Smooth muscle cell (in vitro differentiated cells): ENCODE measurements around the gene LRP5. TPM values are rescaled to one million over a fixed set of nuclear protein-coding genes. Genes with fewer than 3 reads are reported as not detected.

Experiments
- DNase-seq: peaks from one replicate; lab custom pipeline; 2025; ENCODE audit not compliant: unreplicated experiment; lab: John Stamatoyannopoulos, UW
- H2AFZ ChIP-seq: fragments of 200-600 bp; sonication (generic); 2 replicates; pipeline ENCODE4 v1.6.0; 2016; ENCODE audit warnings: antibody characterized with exemption, low read depth, mild to moderate bottlenecking
- H3F3A ChIP-seq: fragments of 200-600 bp; sonication (generic); 2 replicates; pipeline ENCODE4 v1.6.0; 2017; ENCODE audit warnings: antibody characterized with exemption, low read depth
- H3K27ac ChIP-seq: fragments of 200-600 bp; sonication (generic); 2 replicates; pipeline ENCODE4 v1.5.1; 2016; ENCODE audit warnings: low read depth, mild to moderate bottlenecking
- H3K27me3 ChIP-seq: fragments of 200-600 bp; sonication (generic); 2 replicates; pipeline ENCODE4 v1.6.1; 2016; ENCODE audit warnings: low read depth, mild to moderate bottlenecking
- H3K36me3 ChIP-seq: fragments of 200-600 bp; sonication (generic); 2 replicates; pipeline ENCODE4 v1.5.1; 2016; ENCODE audit warnings: low read depth
- H3K4me1 ChIP-seq: fragments of 200-600 bp; sonication (generic); 2 replicates; pipeline ENCODE4 v1.5.1; 2016; ENCODE audit warnings: low read depth
- H3K4me2 ChIP-seq: fragments of 200-600 bp; sonication (generic); 2 replicates; pipeline ENCODE4 v1.6.0; 2016; ENCODE audit warnings: mild to moderate bottlenecking
- H3K4me3 ChIP-seq: fragments of 200-600 bp; sonication (generic); 2 replicates; pipeline ENCODE4 v1.5.1; 2016; ENCODE audit warnings: mild to moderate bottlenecking
- H3K79me2 ChIP-seq: fragments of 200-600 bp; sonication (generic); 2 replicates; pipeline ENCODE4 v1.6.0; 2016; ENCODE audit warnings: low read depth, mild to moderate bottlenecking
- H3K9ac ChIP-seq: fragments of 200-600 bp; sonication (generic); 2 replicates; pipeline ENCODE4 v1.6.0; 2016; ENCODE audit warnings: low read depth
- H3K9me3 ChIP-seq: fragments of 200-600 bp; sonication (generic); replicated peaks from 2 replicates; pipeline ENCODE4 v1.5.1; 2016; ENCODE audit warnings: low read depth
- H4K20me1 ChIP-seq: fragments of 200-600 bp; sonication (generic); 2 replicates; pipeline ENCODE4 v1.6.0; 2016; ENCODE audit warnings: low read depth
- WGBS: methylation state at CpG from one replicate; pipeline ENCODE4 v1.1.7; 2016; ENCODE audit warnings: low lambda C conversion rate; 5-methylcytosine and 5-hydroxymethylcytosine counted together
- polyA plus RNA-seq: library from polyadenylated mRNA; unstranded; fragments of >200 nt; fragmentation: Nextera tagmentation; extraction: Ambion mirVana; gene quantifications from 2 replicates; pipeline ENCODE4 v1.2.1, GENCODE V29; 2016
- total RNA-seq: library from RNA; depleted of rRNA; stranded (reverse); fragments of >200 nt; gene quantifications from 2 replicates; pipeline ENCODE4 v1.2.3, GENCODE V29; 2014
- TF ChIP-seq, protein P1 (sequence below): fragments of 200-600 bp; sonication (generic); IDR thresholded peaks from 2 replicates; pipeline ENCODE4 v1.5.1; 2017; ENCODE audit warnings: borderline replicate concordance, mild to moderate bottlenecking, antibody characterized with exemption; ENCODE audit not compliant: insufficient read depth, poor library complexity, severe bottlenecking

Gene LRP5
- total and polyA plus RNA-seq, 2 experiments from 2014 or later: 16.1 to 26.6 TPM

GRCh38 chr11:68357568-68357967 lies 45.2 kb downstream of the LRP5 start:
- DNase-seq: no peak
- H3K4me2 ChIP-seq: no peak overlapping the region
- H3K4me1 ChIP-seq: peaks cover 9% of the 10 kb centered on the region
- H3K4me3 ChIP-seq: no peak overlapping the region
- no peaks in the 10 kb centered on the region for H3K9me3 ChIP-seq
- no peaks in the 10 kb centered on the region for H4K20me1 ChIP-seq
- TF ChIP-seq, protein P1, sequence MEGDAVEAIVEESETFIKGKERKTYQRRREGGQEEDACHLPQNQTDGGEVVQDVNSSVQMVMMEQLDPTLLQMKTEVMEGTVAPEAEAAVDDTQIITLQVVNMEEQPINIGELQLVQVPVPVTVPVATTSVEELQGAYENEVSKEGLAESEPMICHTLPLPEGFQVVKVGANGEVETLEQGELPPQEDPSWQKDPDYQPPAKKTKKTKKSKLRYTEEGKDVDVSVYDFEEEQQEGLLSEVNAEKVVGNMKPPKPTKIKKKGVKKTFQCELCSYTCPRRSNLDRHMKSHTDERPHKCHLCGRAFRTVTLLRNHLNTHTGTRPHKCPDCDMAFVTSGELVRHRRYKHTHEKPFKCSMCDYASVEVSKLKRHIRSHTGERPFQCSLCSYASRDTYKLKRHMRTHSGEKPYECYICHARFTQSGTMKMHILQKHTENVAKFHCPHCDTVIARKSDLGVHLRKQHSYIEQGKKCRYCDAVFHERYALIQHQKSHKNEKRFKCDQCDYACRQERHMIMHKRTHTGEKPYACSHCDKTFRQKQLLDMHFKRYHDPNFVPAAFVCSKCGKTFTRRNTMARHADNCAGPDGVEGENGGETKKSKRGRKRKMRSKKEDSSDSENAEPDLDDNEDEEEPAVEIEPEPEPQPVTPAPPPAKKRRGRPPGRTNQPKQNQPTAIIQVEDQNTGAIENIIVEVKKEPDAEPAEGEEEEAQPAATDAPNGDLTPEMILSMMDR: no peak
- no peak overlapping the region for H3K9ac ChIP-seq
- peaks cover 12% of the 10 kb centered on the region for H3F3A ChIP-seq
- H2AFZ ChIP-seq: no peak overlapping the region
- H3K27me3 ChIP-seq: no peaks in the 10 kb centered on the region
- no peaks in the 10 kb centered on the region for H3K79me2 ChIP-seq
- H3K36me3 ChIP-seq: no peaks in the 10 kb centered on the region
- no peak overlapping the region for H3K27ac ChIP-seq
- 96% methylated on average over 14 of the region's 14 CpGs for WGBS

DNA sequence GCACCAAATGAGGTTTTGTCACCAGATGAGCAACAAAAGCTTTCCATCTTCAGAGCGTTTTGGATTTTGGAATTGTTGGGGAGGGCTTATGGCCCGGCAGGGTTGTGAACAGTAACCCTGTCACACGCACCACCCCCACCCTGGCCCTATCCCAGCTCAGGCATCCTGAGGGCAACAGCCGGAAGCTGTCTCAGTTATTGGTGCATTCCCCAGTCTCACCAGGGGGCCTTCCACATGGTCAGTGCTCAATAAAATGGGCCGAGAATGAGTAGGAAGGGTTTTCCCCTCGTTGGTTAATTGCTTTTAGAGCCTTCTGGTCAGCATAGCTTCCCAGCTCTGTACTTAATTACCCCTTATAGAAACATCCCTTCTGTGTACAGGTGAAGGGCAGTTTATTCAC lies 46.0 kb downstream of the LRP5 start:
- Histone ChIP-seq H3K4me3 (no peak overlapping the region), H3K9me3 (no peaks in the 10 kb centered on the region), H3F3A (peaks cover 5% of the 10 kb centered on the region), H3K27me3 (no peaks in the 10 kb centered on the region), H2AFZ (no peak overlapping the region), H3K27ac (no peak overlapping the region), H3K36me3 (no peaks in the 10 kb centered on the region), H4K20me1 (no peaks in the 10 kb centered on the region), H3K4me2 (no peak overlapping the region), H3K4me1 (peaks cover 6% of the 10 kb centered on the region), H3K79me2 (no peaks in the 10 kb centered on the region), H3K9ac (no peak overlapping the region)
- TF ChIP-seq, protein P1: no peak
- 83% methylated on average over 6 of the region's 6 CpGs for WGBS
- DNase-seq: no peak

DNA sequence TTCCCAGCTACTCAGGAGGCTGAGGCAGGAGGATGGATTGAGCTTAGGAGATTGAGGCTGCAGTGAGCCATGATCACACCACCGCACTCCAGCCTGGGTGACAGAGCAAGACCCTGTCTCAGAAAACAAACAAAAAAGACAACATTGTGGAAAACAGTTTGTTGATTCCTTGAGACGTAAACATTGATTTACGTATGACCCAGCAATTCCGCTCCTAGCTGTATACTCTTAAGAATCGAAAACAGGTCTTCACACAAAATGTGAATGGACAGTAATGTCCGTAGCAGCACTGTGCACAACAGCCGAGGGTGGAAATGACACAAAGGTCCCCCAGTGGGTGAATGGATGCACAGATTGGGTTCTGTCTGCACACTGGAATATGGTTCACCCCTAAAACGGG lies 49.3 kb downstream of the LRP5 start:
- H4K20me1 ChIP-seq: no peaks in the 10 kb centered on the region
- 97% methylated on average over 8 of the region's 8 CpGs for WGBS
- H3K4me2 ChIP-seq: no peak overlapping the region
- no peaks in the 10 kb centered on the region for H3K27me3 ChIP-seq
- no peak overlapping the region for H3K4me3 ChIP-seq
- no peak overlapping the region for H3K27ac ChIP-seq
- H3K4me1 ChIP-seq: no peaks in the 10 kb centered on the region
- TF ChIP-seq, protein P1: no peak
- no peak for DNase-seq
- H3K9ac ChIP-seq: no peak overlapping the region
- no peaks in the 10 kb centered on the region for H3K79me2 ChIP-seq
- H3K36me3 ChIP-seq: no peaks in the 10 kb centered on the region
- H2AFZ ChIP-seq: no peak overlapping the region
- H3F3A ChIP-seq: no peaks in the 10 kb centered on the region
- no peaks in the 10 kb centered on the region for H3K9me3 ChIP-seq

DNA sequence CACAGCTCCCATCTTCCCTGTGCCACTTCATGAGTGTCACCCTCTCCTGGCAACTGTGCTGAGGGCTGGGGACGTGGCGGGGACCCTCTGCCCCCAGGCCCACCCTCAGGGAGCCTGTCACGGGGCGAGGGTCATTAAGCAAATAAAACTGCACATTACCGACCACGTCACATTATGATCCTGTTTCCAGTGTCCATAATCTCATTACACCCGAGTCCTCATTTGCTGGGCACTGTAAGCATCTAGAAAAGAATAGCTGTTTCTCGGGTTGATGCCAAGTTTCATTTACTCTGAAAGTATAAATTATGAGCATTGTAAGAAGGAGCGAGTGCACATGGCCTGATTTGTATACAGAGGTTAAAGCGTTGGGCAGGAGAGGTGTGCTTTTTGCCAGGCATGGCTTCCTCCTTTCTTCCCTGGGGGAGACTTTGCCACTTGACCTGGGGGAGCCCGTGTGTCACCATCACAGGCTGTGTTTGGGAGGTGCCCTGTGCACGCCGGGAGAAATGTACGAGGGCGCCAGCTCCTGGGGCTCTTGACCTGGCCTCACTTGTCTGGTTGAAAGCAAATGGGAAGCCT lies 50.5 kb downstream of the LRP5 start:
- TF ChIP-seq, protein P1: no peak
- H3K4me1 ChIP-seq: no peaks in the 10 kb centered on the region
- no peaks in the 10 kb centered on the region for H4K20me1 ChIP-seq
- no peaks in the 10 kb centered on the region for H3F3A ChIP-seq
- H3K9me3 ChIP-seq: no peaks in the 10 kb centered on the region
- no peaks in the 10 kb centered on the region for H3K36me3 ChIP-seq
- H3K79me2 ChIP-seq: no peaks in the 10 kb centered on the region
- H3K4me2 ChIP-seq: no peak overlapping the region
- H3K27me3 ChIP-seq: no peaks in the 10 kb centered on the region
- WGBS: 95% methylated on average over 15 of the region's 15 CpGs
- no peak overlapping the region for H3K9ac ChIP-seq
- no peak overlapping the region for H3K4me3 ChIP-seq
- no peak overlapping the region for H2AFZ ChIP-seq
- DNase-seq: no peak
- H3K27ac ChIP-seq: no peak overlapping the region
